ENCODE data around the gene DLEU7. TPM values are rescaled to one million over a fixed set of nuclear protein-coding genes. Genes with fewer than 3 reads are reported as not detected.
A peak's percentile ranks its signal among the peaks of the same experiment; 100 is the strongest.

DLEU7 gene
- total and polyA plus RNA-seq, 4 donors, result 0.49 to 2.5 (median 0.73) TPM

- DNase-seq, result no peak
- Histone ChIP-seq H3K4me1 (ENCODE audit: control insufficient read depth in 5 of 5, insufficient read depth in 5 of 5, low read length in 5 of 5) (peaks cover 0 to 13% (median 0%) of the 10 kb centered on the region in 5 donors), H3K9me3 (ENCODE audit: control insufficient read depth in 4 of 4, insufficient read depth in 3 of 4, low read length in 3 of 4) (peaks cover 0 to 4% (median 0%) of the 10 kb centered on the region in 4 donors), H3K4me3 (no peak overlapping the region), H3K27ac (ENCODE audit: low read depth in 1 of 2, low read length in 1 of 2) (no peak overlapping the region), H3K9ac (ENCODE audit: insufficient read depth in 1 of 2, low read length in 2 of 2) (no peak overlapping the region), H3K27me3 (ENCODE audit: control insufficient read depth in 3 of 3, insufficient read depth in 3 of 3, low read length in 2 of 3) (peaks cover 0 to 7% (median 4%) of the 10 kb centered on the region in 3 donors), H3K36me3 (ENCODE audit: control insufficient read depth in 4 of 4, insufficient read depth in 4 of 4, low read length in 4 of 4) (no peaks in the 10 kb centered on the region)
- TF ChIP-seq CTCF (IDR thresholded peaks at IDR 0.05; ENCODE audit: control extremely low read depth, extremely low read depth), result no peak
- WGBS, 2 donors, result 53 to 76% methylated on average over 5 to 8 of the region's 8 CpGs
- no peak for ATAC-seq (ENCODE audit: insufficient read depth, low FRiP score)
Observed at GRCh38 chr13:50842990-50843256, 569 bp downstream of the DLEU7 start.

GRCh38 chr13:50842251-50842989 lies 1.1 kb downstream of the DLEU7 start:
- peaks cover 0 to 4% (median 0%) of the 10 kb centered on the region in 4 donors for H3K9me3 ChIP-seq (ENCODE audit: control insufficient read depth in 4 of 4, insufficient read depth in 3 of 4, low read length in 3 of 4)
- H3K4me1 ChIP-seq (ENCODE audit: control insufficient read depth in 5 of 5, insufficient read depth in 5 of 5, low read length in 5 of 5), result peaks cover 0 to 13% (median 0%) of the 10 kb centered on the region in 5 donors
- ATAC-seq (ENCODE audit: insufficient read depth, low FRiP score), result no peak
- H3K9ac ChIP-seq (ENCODE audit: insufficient read depth in 1 of 2, low read length in 2 of 2), result no peak overlapping the region
- no peak overlapping the region for H3K27ac ChIP-seq (ENCODE audit: low read depth in 1 of 2, low read length in 1 of 2)
- no peaks in the 10 kb centered on the region for H3K36me3 ChIP-seq (ENCODE audit: control insufficient read depth in 4 of 4, insufficient read depth in 4 of 4, low read length in 4 of 4)
- H3K27me3 ChIP-seq (ENCODE audit: control insufficient read depth in 3 of 3, insufficient read depth in 3 of 3, low read length in 2 of 3), result peaks cover 0 to 7% (median 4%) of the 10 kb centered on the region in 3 donors
- TF ChIP-seq CTCF (IDR thresholded peaks at IDR 0.05; ENCODE audit: control extremely low read depth, extremely low read depth), result no peak
- 71 to 80% methylated on average over 10 of the region's 10 CpGs for WGBS, 2 donors
- no peak overlapping the region for H3K4me3 ChIP-seq
- peak in 1 of 3 donors; percentile 17 for DNase-seq

- 95 to 96% methylated on average over 7 of the region's 7 CpGs for WGBS, 2 donors
- TF ChIP-seq CTCF (IDR thresholded peaks at IDR 0.05; ENCODE audit: control extremely low read depth, extremely low read depth), result no peak
- no peak for ATAC-seq (ENCODE audit: insufficient read depth, low FRiP score)
Observed at GRCh38 chr13:50841786-50842185, 1.7 kb downstream of the DLEU7 start.

More at GRCh38 chr13:50841786-50842185, 1.7 kb downstream of the DLEU7 start:
- peaks cover 0 to 7% (median 4%) of the 10 kb centered on the region in 3 donors for H3K27me3 ChIP-seq (ENCODE audit: control insufficient read depth in 3 of 3, insufficient read depth in 3 of 3, low read length in 2 of 3)
- H3K4me3 ChIP-seq, result no peak overlapping the region
- H3K27ac ChIP-seq (ENCODE audit: low read depth in 1 of 2, low read length in 1 of 2), result no peak overlapping the region
- no peak for DNase-seq
- no peak overlapping the region for H3K9ac ChIP-seq (ENCODE audit: insufficient read depth in 1 of 2, low read length in 2 of 2)
- peaks cover 0 to 4% (median 0%) of the 10 kb centered on the region in 4 donors for H3K9me3 ChIP-seq (ENCODE audit: control insufficient read depth in 4 of 4, insufficient read depth in 3 of 4, low read length in 3 of 4)
- H3K4me1 ChIP-seq (ENCODE audit: control insufficient read depth in 5 of 5, insufficient read depth in 5 of 5, low read length in 5 of 5), result peaks cover 0 to 13% (median 0%) of the 10 kb centered on the region in 5 donors
- H3K36me3 ChIP-seq (ENCODE audit: control insufficient read depth in 4 of 4, insufficient read depth in 4 of 4, low read length in 4 of 4), result no peaks in the 10 kb centered on the region
